GM18909 (cell line): Measurements from ENCODE around the gene CUL7.

Experiments
- ATAC-seq: cut with Tn5 transposase; IDR thresholded peaks from one replicate; pipeline ENCODE4 v1.9.1; 2021; ENCODE audit warnings: mild to moderate bottlenecking; ENCODE audit not compliant: unreplicated experiment, poor library complexity

Gene CUL7

GRCh38 chr6:43077981-43078511 is 24.4 kb upstream of the CUL7 start:
- no peak for ATAC-seq

- ATAC-seq, result no peak
Observed at GRCh38 chr6:43077333-43077809, 23.7 kb upstream of the CUL7 start.

DNA sequence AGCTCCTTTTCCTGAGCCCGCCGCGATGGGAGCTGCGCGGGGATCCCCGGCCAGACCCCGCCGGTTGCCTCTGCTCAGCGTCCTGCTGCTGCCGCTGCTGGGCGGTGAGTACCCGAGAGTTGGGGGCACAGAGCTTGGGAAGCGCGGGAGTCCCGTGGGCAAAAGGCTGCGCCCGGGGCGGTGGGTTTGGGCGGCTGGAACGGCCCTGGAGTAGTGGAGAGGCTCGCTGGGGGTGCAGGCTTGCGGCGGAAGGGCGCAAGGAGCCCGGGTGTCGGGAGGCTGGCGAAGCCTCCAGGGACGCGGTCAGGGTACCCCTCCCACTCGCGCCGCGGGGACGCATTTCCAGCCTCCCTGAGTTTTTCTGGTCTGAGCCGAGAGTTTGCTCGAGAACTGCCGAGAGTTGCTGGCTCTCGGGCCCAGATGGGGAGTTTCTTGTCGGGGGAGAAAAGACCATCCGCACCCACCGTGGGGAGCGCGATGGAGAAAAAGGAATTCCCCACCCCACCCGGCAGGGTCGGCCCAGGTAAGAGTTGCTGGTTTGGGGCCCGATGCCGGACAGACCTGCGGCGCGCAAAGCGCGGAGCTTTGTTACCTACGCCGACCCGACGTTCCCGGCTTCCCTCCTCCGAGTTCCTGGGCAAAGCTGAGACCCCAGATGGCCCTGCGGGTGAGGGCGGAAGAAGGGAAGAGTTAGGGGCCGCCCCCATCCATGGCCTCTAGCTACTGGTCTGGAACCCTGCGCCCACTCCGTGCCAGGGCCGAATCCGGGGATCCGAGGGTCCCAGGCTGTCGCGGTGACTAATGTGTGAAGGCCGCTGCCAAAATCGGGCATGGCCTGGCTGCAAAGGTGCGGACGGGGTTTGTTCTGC is 23.0 kb upstream of the CUL7 start:
- no peak for ATAC-seq

- no peak for ATAC-seq
Observed at GRCh38 chr6:43075670-43076463, 22.2 kb upstream of the CUL7 start, which contains the start of gene PTK7. Gene PTK7, plus strand, starts transcription at chr6:43076314. Its CDS starts 175 bp downstream, at chr6:43076489.

GRCh38 chr6:43074847-43075669 is 21.4 kb upstream of the CUL7 start:
- ATAC-seq, result no peak

DNA sequence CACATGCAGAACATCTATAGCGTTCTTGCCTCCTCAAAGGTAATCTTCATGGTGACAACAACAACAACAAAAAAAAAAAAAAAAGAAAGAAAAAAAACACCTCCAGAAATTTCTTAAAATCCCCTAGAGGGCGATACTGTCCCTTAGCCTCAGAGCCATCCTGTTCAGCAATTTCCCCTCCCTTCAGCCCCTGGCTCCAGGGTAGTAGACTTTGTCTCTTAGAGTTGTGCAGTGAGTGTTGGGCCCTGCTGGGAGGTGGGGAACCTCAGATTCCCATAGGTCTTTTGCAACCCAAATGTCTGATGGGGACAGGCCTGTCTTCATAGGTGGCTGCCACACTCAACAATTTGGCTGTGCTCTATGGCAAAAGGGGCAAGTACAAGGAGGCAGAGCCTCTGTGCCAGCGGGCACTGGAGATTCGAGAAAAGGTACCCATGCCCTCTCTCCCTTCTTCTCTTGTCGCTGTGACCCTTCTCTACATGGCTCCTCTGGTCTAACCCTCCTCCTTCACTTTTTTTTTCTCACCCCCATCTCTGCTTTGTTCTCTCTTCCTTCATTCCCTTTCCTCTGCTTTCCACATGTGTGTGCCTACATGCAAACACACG is 16.5 kb upstream of the CUL7 start:
- ATAC-seq, result no peak

- ATAC-seq, result no peak
Observed at GRCh38 chr6:43062818-43063217, 9.2 kb upstream of the CUL7 start.

GRCh38 chr6:43061861-43062260 is 8.2 kb upstream of the CUL7 start:
- no peak for ATAC-seq

DNA sequence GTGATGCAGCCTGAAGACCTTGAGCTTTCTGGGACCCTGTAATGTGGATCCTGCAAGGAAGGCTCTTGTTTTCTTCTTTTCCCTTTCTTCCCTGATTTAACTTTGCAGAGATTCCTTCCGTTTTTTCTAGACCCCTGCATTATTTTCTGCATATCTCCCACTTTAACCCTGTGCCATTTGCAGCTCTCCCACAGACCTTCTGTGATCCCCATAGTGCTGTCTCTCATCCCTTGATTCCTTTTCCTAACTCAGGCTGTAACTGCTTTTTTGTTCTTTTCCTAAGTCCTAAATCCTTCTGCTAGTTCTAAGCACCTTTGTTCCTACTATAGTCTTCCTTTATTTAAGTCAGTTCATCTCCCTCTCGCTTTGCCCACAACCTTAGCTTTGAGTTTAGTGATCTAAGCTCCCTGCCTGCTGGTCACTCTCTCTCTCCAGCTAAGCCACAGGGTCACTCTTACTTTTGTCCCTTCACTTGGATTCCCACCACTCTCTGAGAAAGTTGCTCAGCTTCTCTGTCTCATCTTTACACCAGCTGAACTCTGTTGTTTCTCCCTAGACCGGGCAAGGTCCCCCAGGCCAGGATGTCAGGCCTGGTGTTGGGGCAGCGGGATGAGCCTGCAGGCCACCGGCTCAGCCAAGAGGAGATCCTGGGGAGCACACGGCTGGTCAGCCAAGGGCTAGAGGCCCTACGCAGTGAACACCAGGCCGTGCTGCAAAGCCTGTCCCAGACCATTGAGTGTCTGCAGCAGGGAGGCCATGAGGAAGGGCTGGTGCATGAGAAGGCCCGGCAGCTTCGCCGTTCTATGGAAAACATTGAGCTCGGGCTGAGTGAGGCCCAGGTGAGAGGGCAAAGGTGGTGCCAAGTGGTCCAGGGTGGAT is 7.3 kb upstream of the CUL7 start:
- no peak for ATAC-seq

GRCh38 chr6:43060034-43060754 is 6.5 kb upstream of the CUL7 start:
- no peak for ATAC-seq

DNA sequence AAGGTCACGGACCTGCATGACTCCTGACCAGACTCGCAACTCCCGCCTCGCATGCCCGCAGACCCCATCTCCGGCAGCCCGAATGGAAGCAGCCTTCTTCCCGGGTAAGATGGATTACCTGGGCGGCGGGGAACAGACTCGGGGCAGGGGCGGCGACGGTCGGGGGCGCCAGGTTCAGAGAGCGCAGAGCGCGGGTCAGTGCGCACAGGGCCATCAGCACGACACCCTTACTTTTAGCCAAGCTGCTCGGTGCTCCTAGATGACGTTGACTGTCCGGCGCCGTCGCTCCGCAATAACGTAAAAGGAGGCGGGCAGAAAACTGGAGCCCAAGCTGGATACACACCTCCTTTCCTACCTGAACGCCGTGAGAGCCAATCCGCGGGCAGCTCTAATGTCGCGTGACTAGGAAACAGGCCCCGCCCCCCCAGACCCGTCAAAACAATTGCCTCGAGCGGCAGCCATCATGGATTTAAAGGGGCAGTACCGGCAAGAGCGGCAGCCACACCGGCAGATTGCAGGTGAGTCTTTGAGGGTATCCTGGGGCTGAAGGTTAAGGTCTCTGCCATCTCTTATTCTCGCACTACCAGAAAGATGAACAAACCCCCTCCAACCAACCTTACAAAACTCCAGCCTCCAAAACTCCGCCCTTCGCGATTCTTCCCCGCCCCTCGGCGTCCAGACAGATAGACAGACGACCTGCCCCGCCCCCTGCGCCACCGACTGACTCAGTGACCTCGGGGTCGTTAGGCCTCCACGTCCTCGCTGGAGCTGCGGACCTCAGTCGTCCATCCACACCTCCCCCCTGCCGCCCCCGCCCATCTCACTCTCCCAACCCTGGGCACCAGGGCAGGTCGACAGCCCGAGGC is 5.8 kb upstream of the CUL7 start, which contains the start of the genes KLC4 and MRPL2:
KLC4 (plus strand) TSS at position 464 of the 866 bp plus-strand sequence. CDS start 1,705 bp downstream, outside the sequence.
MRPL2 (minus strand) TSS at position 267 of the 866 bp plus-strand sequence; CDS start at position 214, 53 bp downstream.
- peak; percentile 83 for ATAC-seq

DNA sequence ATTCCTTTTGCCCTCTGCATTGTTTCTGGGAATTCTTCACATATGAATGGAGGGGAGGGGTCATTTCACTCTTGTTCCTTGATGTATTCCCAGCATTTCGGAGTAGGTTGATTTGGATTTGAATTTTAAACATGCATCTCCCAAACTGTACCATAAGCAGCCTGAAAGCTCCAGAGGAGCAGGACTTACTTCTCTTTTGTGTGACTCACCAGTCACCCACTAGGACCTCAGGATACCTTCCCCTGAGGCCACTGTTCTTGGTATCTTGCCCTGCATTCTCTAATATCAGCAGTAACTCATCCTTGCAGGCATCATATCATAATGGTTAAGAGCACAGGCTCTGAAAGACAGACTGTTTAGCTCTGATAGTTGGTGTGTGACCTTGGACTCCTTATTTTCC is 4.9 kb upstream of the CUL7 start:
- ATAC-seq, result no peak

GRCh38 chr6:43055966-43056365 is 2.3 kb upstream of the CUL7 start:
- ATAC-seq, result no peak

DNA sequence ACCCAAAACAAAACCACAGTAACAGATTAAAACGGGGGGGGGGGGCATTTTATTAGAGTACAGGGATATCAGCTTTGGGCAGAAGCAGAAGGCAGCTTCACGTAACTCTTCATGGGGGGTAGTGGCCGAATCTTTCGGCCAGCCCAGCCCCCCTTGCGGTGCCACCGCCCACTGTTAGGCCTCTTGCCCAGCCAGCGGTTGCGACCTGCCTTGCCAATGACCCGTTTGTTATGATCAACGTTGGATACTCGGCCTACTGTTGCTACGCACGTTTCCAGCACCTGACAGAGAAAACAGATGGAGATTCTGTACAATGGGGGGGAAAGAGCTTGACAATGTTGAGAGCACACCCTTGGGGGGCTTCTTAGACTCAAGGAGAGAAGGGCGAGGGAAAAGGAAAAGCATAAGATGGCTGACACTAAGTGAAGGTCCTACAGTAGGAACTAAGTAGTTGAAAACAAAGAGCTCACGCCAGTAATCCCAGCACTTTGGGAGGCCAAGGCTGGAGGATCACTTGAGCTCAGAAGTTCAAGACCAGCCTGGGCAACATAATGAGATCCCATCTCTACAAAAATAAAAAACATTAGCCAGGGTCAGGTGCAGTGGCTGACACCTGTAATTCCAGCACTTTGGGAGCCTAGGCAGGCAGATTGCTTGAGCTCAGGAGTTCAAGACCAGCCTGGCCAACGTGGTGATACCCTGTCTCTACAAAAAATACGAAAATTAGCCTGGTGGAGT is 724 bp upstream of the CUL7 start:
- ATAC-seq, result no peak

GRCh38 chr6:43052842-43053544 is 658 bp downstream of the CUL7 start:
- ATAC-seq, result peak; percentile 19
